Stimulated activated CD4-positive, alpha-beta T cell treated with anti-CD3 and anti-CD28 coated beads, Interleukin-4, amount 100 ng/mL, for 4 hours (primary cell): ENCODE measurements around the gene TOB2.
"Not testable (repeated sequence)": the region's sequence is repeated elsewhere in the genome, so short reads cannot be mapped to it uniquely, and the experiment has no call there.

Experiments
- DNase-seq, 2 experiments: peaks; one replicate each; pipeline ENCODE4 v3.0.0-alpha.2; 2020

The TOB2 gene

GRCh38 chr22:41461901-41462300 is 15.3 kb upstream of the TOB2 start:
- no peak for DNase-seq

GRCh38 chr22:41460071-41460470 is 13.5 kb upstream of the TOB2 start:
- not testable (repeated sequence) for DNase-seq

- no peak for DNase-seq
Measured at GRCh38 chr22:41459431-41459830, 12.8 kb upstream of the TOB2 start.

- no peak for DNase-seq
Measured at GRCh38 chr22:41458161-41458728, 11.6 kb upstream of the TOB2 start.

GRCh38 chr22:41448189-41448808 is 1.7 kb upstream of the TOB2 start:
- peak; percentile 84 to 90 for DNase-seq

GRCh38 chr22:41447435-41448188 is 1.0 kb upstream of the TOB2 start:
- peak; percentile 46 to 60 for DNase-seq

- DNase-seq: peak; percentile 5 to 19
Measured at GRCh38 chr22:41446057-41446501, 522 bp downstream of the TOB2 start.

- DNase-seq: no peak
Measured at GRCh38 chr22:41445129-41446056, 1.2 kb downstream of the TOB2 start.

GRCh38 chr22:41444360-41445128 is 2.1 kb downstream of the TOB2 start:
- peak; percentile 78 to 88 for DNase-seq

GRCh38 chr22:41442240-41442792 is 4.3 kb downstream of the TOB2 start:
- no peak for DNase-seq

- not testable (repeated sequence) for DNase-seq
Measured at GRCh38 chr22:41440511-41440910, 6.1 kb downstream of the TOB2 start.

- no peak for DNase-seq
Measured at GRCh38 chr22:41437198-41437597, 9.4 kb downstream of the TOB2 start.

- no peak for DNase-seq
Measured at GRCh38 chr22:41436322-41437113, 10.1 kb downstream of the TOB2 start.

GRCh38 chr22:41435560-41435959 is 11.0 kb downstream of the TOB2 start:
- DNase-seq: no peak

- DNase-seq: not testable (repeated sequence)
Measured at GRCh38 chr22:41434361-41435003, 12.1 kb downstream of the TOB2 start.

- not testable (repeated sequence) for DNase-seq
Measured at GRCh38 chr22:41433480-41433879, 13.1 kb downstream of the TOB2 start.

- DNase-seq: no peak
Measured at GRCh38 chr22:41431656-41432055, 14.9 kb downstream of the TOB2 start.

GRCh38 chr22:41429951-41430332 is 16.7 kb downstream of the TOB2 start:
- no peak for DNase-seq

GRCh38 chr22:41429232-41429950 is 17.2 kb downstream of the TOB2 start:
- no peak for DNase-seq
